Choroid plexus epithelial cell (primary cell): ENCODE results near the gene BMPER.

ENCODE experiments used
- DNase-seq: peaks from one replicate; pipeline ENCODE4 v3.0.0-alpha.2; 2010; ENCODE audit warnings: low read depth
- H3K4me3 ChIP-seq: 2 replicates; pipeline ENCODE4 v1.5.1; 2011; ENCODE audit warnings: low read depth, mild to moderate bottlenecking, control low read depth, low read length, moderate library complexity
- CTCF ChIP-seq: conservative IDR thresholded peaks from 2 replicates; pipeline ENCODE4 v1.5.1; 2011; ENCODE audit warnings: low read depth, mild to moderate bottlenecking, control low read depth, inconsistent platforms, low read length, moderate library complexity

Gene BMPER

DNA sequence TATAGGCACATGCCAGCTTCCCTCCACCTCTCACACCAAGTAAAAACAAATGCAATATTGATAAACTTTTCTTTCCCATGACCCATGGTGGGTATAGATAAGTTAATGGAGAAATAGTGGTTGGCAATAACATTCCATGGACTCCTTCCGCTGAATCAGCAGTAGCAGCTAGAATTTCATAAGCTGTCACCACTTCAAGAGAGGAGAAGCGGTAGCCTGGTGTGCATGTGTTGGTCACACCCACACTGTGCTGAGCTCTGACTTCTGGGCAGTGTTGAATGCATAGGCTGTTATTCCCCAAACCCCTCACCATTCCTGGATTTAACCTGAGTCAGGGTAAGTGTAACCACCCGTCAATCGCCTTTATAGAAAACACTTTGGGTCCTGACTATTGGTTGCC lies 32.5 kb upstream of the BMPER start:
- DNase-seq = peak; percentile 66
- no peak for TF ChIP-seq CTCF
- H3K4me3 ChIP-seq = no peak overlapping the region

GRCh38 chr7:33873518-33873917 lies 31.8 kb upstream of the BMPER start:
- no peak for TF ChIP-seq CTCF
- H3K4me3 ChIP-seq = no peak overlapping the region
- no peak for DNase-seq

GRCh38 chr7:33873981-33874750 lies 31.2 kb upstream of the BMPER start:
- peak; percentile 53 for DNase-seq
- H3K4me3 ChIP-seq = no peak overlapping the region
- no peak for TF ChIP-seq CTCF

- no peak for TF ChIP-seq CTCF
- no peak for DNase-seq
- H3K4me3 ChIP-seq = no peak overlapping the region
These were observed 30.4 kb upstream of the BMPER start for GRCh38 chr7:33874943-33875342.

GRCh38 chr7:33876596-33877274 lies 28.6 kb upstream of the BMPER start:
- peak; percentile 36 for DNase-seq
- H3K4me3 ChIP-seq = no peak overlapping the region
- no peak for TF ChIP-seq CTCF

GRCh38 chr7:33880787-33881186 lies 24.6 kb upstream of the BMPER start:
- H3K4me3 ChIP-seq = no peak overlapping the region
- no peak for DNase-seq
- TF ChIP-seq CTCF = no peak

DNA sequence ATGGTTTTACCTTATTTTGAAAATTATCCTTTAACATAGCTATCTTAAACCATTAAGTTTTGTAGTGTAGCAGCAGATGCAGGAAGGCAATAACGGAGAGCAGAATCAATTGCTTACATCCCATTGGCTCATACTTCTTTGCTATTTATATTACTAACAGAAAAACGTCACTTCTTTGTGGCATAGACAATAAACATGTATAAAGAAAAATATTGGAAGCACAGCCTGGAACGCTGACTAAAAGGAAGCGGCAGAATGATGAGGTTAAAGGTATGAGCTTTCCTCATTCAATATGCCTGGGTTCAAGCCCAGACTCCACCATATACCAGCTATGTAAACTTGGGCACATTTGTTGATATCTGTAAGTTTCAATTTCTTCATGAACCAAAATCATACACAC lies 24.0 kb upstream of the BMPER start:
- no peak overlapping the region for H3K4me3 ChIP-seq

More for the DNA sequence above, 24.0 kb upstream of the BMPER start:
- TF ChIP-seq CTCF = no peak
- no peak for DNase-seq
